Measurements from ENCODE around the gene KLC1. TPM values are rescaled to one million over a fixed set of nuclear protein-coding genes. Genes with fewer than 3 reads are reported as not detected.

KLC1 gene
- total RNA-seq, 1 experiment from 2014 or later, result 121 TPM

GRCh38 chr14:103684471-103684870 lies 55.5 kb downstream of the KLC1 start:
- Histone ChIP-seq H3K27me3 (ENCODE audit: insufficient read depth, low read length) (no peaks in the 10 kb centered on the region), H2AFZ (ENCODE audit: low read depth, low read length, poor library complexity, severe bottlenecking) (no peak overlapping the region), H3K4me1 (ENCODE audit: control insufficient read depth in 1 of 2, insufficient read depth in 2 of 2, low read length in 2 of 2) (no peaks in the 10 kb centered on the region; a peak in 1 of 4 replicates), H3K27ac (ENCODE audit: low read depth, low read length) (no peak overlapping the region), H3K79me2 (ENCODE audit: insufficient read depth, low read length) (peaks cover 18% of the 10 kb centered on the region; the same call in 1 of the 2 replicates), H3K9me3 (ENCODE audit: control insufficient read depth in 1 of 2, insufficient read depth in 1 of 2, low read depth in 1 of 2, low read length in 2 of 2) (no peaks in the 10 kb centered on the region), H3K4me2 (ENCODE audit: low read length) (no peak overlapping the region), H3K9me2 (ENCODE audit: insufficient read depth) (no peaks in the 10 kb centered on the region), H3K4me3 (replicated peaks in 1 of 2; ENCODE audit: low read depth in 1 of 2, low read length in 2 of 2) (no peak overlapping the region), H4K20me1 (ENCODE audit: insufficient read depth) (peaks cover 14% of the 10 kb centered on the region; the same call in 1 of the 2 replicates), H3K9ac (ENCODE audit: low read length) (no peak overlapping the region), H3K36me3 (ENCODE audit: control insufficient read depth in 1 of 2, insufficient read depth in 2 of 2, low read length in 2 of 2) (peaks cover 45 to 50% of the 10 kb centered on the region in 2 experiments; a peak in 3 of 4 replicates)
- ATAC-seq (no peak), DNase-seq (ENCODE audit: low read depth, low spot score) (no peak)
- no TSS peak for BruUV-seq (replicated peaks)
- intact Hi-C loops (cut with micrococcal nuclease), result no loop called here
- no peak for TF ChIP-seq SRF (IDR thresholded peaks at IDR 0.05; ENCODE audit: low read depth)
- ChIA-PET POLR2A (no interaction called here), RAD21 (ENCODE audit: low non-redundant PET in 1 of 2, low total read pairs in 2 of 2, uncharacterized antibody in 2 of 2, unreplicated experiment in 2 of 2) (no interaction called here), CTCF (no interaction called here)

GRCh38 chr14:103684871-103685270 lies 55.9 kb downstream of the KLC1 start:
- RAD21 ChIA-PET (ENCODE audit: low non-redundant PET in 1 of 2, low total read pairs in 2 of 2, uncharacterized antibody in 2 of 2, unreplicated experiment in 2 of 2), result no interaction called here
- CTCF ChIA-PET, result no interaction called here

More at GRCh38 chr14:103684871-103685270, 55.9 kb downstream of the KLC1 start:
- H3K4me2 ChIP-seq (ENCODE audit: low read length), result no peak overlapping the region
- POLR2A ChIA-PET, result no interaction called here
- TF ChIP-seq SP1 (IDR thresholded peaks at IDR 0.05; ENCODE audit: low read depth) (no peak), ZFX (IDR thresholded peaks at IDR 0.05) (no peak), POLR2A (IDR thresholded peaks at IDR 0.05; ENCODE audit: borderline replicate concordance, extremely low read depth, insufficient read depth, insufficient read length) (no peak), CTCF (IDR thresholded peaks at IDR 0.05 in 2 of 3, conservative IDR thresholded peaks at IDR 0.05 in 1 of 3; ENCODE audit: borderline replicate concordance in 1 of 3, insufficient read depth in 1 of 3, low read depth in 2 of 3, low read length in 2 of 3) (no peak), CBX3 (IDR thresholded peaks at IDR 0.05; ENCODE audit: low read depth) (no peak), YY1 (IDR thresholded peaks at IDR 0.05; ENCODE audit: extremely low read depth, insufficient replicate concordance, low read depth, low read length) (no peak), SIN3A (IDR thresholded peaks at IDR 0.05; ENCODE audit: low read depth) (no peak), POLR2AphosphoS5 (IDR thresholded peaks at IDR 0.05; ENCODE audit: low read depth, low read length) (no peak)
- no peak overlapping the region for H2AFZ ChIP-seq (ENCODE audit: low read depth, low read length, poor library complexity, severe bottlenecking)
- H3K27ac ChIP-seq (ENCODE audit: low read depth, low read length), result no peak overlapping the region
- no peaks in the 10 kb centered on the region for H3K9me3 ChIP-seq (ENCODE audit: control insufficient read depth in 1 of 2, insufficient read depth in 1 of 2, low read depth in 1 of 2, low read length in 2 of 2)
- no peaks in the 10 kb centered on the region for H3K9me2 ChIP-seq (ENCODE audit: insufficient read depth)
- DNase-seq (ENCODE audit: low read depth, low spot score) (no peak), ATAC-seq (no peak)
- intact Hi-C loops (cut with micrococcal nuclease), result no loop called here
- peaks cover 45 to 47% of the 10 kb centered on the region in 2 experiments; a peak in 3 of 4 replicates for H3K36me3 ChIP-seq (ENCODE audit: control insufficient read depth in 1 of 2, insufficient read depth in 2 of 2, low read length in 2 of 2)
- no peaks in the 10 kb centered on the region; a peak in 1 of 4 replicates for H3K4me1 ChIP-seq (ENCODE audit: control insufficient read depth in 1 of 2, insufficient read depth in 2 of 2, low read length in 2 of 2)
- peaks cover 15% of the 10 kb centered on the region; the same call in 1 of the 2 replicates for H4K20me1 ChIP-seq (ENCODE audit: insufficient read depth)
- BruUV-seq (replicated peaks), result no TSS peak
- H3K27me3 ChIP-seq (ENCODE audit: insufficient read depth, low read length), result no peaks in the 10 kb centered on the region
- peaks cover 18% of the 10 kb centered on the region; the same call in 1 of the 2 replicates for H3K79me2 ChIP-seq (ENCODE audit: insufficient read depth, low read length)
- no peak overlapping the region for H3K9ac ChIP-seq (ENCODE audit: low read length)
- H3K4me3 ChIP-seq (replicated peaks in 1 of 2; ENCODE audit: low read depth in 1 of 2, low read length in 2 of 2), result no peak overlapping the region

Measured in HCT116 (cell line).